ENCODE results near the gene SPPL3.

Gene SPPL3

GRCh38 chr12:120718055-120718454 lies 186.1 kb downstream of the SPPL3 start:
- DNase-seq (ENCODE audit: low read depth in 1 of 2, low spot score in 1 of 2) = no peak
- Histone ChIP-seq H3K27ac (replicated peaks) (no peak overlapping the region), H3K27me3 (ENCODE audit: insufficient read depth, poor library complexity, severe bottlenecking) (no peaks in the 10 kb centered on the region), H3K4me3 (replicated peaks; ENCODE audit: insufficient read depth, low read length) (no peak overlapping the region)
- TF ChIP-seq POLR2AphosphoS5 (IDR thresholded peaks at IDR 0.05; ENCODE audit: low read depth) (no peak), GABPA (IDR thresholded peaks at IDR 0.05; ENCODE audit: low read depth) (no peak), SPI1 (IDR thresholded peaks at IDR 0.05; ENCODE audit: borderline replicate concordance, low read depth) (no peak), REST (IDR thresholded peaks at IDR 0.05; ENCODE audit: insufficient replicate concordance, low read depth) (no peak), CTCF (IDR thresholded peaks at IDR 0.05; ENCODE audit: insufficient read depth, low read length) (no peak)

GRCh38 chr12:120713861-120714482 lies 190.2 kb downstream of the SPPL3 start:
- H3K4me3 ChIP-seq (replicated peaks; ENCODE audit: insufficient read depth, low read length) = no peak overlapping the region
- peak; percentile 50 to 89 for DNase-seq (ENCODE audit: low read depth in 1 of 2, low spot score in 1 of 2)
- no peak overlapping the region for H3K27ac ChIP-seq (replicated peaks)
- no peaks in the 10 kb centered on the region for H3K27me3 ChIP-seq (ENCODE audit: insufficient read depth, poor library complexity, severe bottlenecking)
- TF ChIP-seq CTCF (IDR thresholded peaks at IDR 0.05; ENCODE audit: insufficient read depth, low read length) = peak; percentile 87
- TF ChIP-seq GABPA (IDR thresholded peaks at IDR 0.05; ENCODE audit: low read depth) = peak; percentile 76
- TF ChIP-seq SPI1 (IDR thresholded peaks at IDR 0.05; ENCODE audit: borderline replicate concordance, low read depth) = peak; percentile 28; the same call in 1 of the 2 replicates
- TF ChIP-seq REST (IDR thresholded peaks at IDR 0.05; ENCODE audit: insufficient replicate concordance, low read depth) = no peak

GRCh38 chr12:120712610-120713009 lies 191.5 kb downstream of the SPPL3 start:
- H3K4me3 ChIP-seq (replicated peaks; ENCODE audit: insufficient read depth, low read length) = no peak overlapping the region
- no peak for DNase-seq (ENCODE audit: low read depth in 1 of 2, low spot score in 1 of 2)
- no peak overlapping the region for H3K27ac ChIP-seq (replicated peaks)
- TF ChIP-seq SPI1 (IDR thresholded peaks at IDR 0.05; ENCODE audit: borderline replicate concordance, low read depth) (no peak), REST (IDR thresholded peaks at IDR 0.05; ENCODE audit: insufficient replicate concordance, low read depth) (no peak), CTCF (IDR thresholded peaks at IDR 0.05; ENCODE audit: insufficient read depth, low read length) (no peak), GABPA (IDR thresholded peaks at IDR 0.05; ENCODE audit: low read depth) (no peak), POLR2AphosphoS5 (IDR thresholded peaks at IDR 0.05; ENCODE audit: low read depth) (no peak)
- no peaks in the 10 kb centered on the region for H3K27me3 ChIP-seq (ENCODE audit: insufficient read depth, poor library complexity, severe bottlenecking)

Measured in HL-60 (cell line).